ENCODE data around the gene FSD2.

The FSD2 gene

GRCh38 chr15:82805994-82806406, at the start of gene FSD2:
Gene FSD2 (minus strand): TSS chr15:82806069. CDS start chr15:82787390, 18,679 bp downstream.
- DNase-seq (ENCODE audit: low spot score), result no peak

- no peak for DNase-seq (ENCODE audit: low spot score)
Measured at GRCh38 chr15:82854554-82854953, 48.7 kb upstream of the FSD2 start.

- DNase-seq (ENCODE audit: low spot score), result no peak
Measured at GRCh38 chr15:82852941-82853561, 47.2 kb upstream of the FSD2 start.

- DNase-seq (ENCODE audit: low spot score), result no peak
Measured at GRCh38 chr15:82851981-82852511, 46.2 kb upstream of the FSD2 start.

- DNase-seq (ENCODE audit: low spot score), result no peak
Measured at GRCh38 chr15:82851306-82851850, 45.5 kb upstream of the FSD2 start.

GRCh38 chr15:82850731-82851130, 44.9 kb upstream of the FSD2 start:
- DNase-seq (ENCODE audit: low spot score), result no peak

- peak; percentile 77 for DNase-seq (ENCODE audit: low spot score)
Measured at GRCh38 chr15:82849556-82850512, 44.0 kb upstream of the FSD2 start.

GRCh38 chr15:82848241-82848993, 42.5 kb upstream of the FSD2 start:
- no peak for DNase-seq (ENCODE audit: low spot score)

- DNase-seq (ENCODE audit: low spot score), result no peak
Measured at GRCh38 chr15:82847703-82848102, 41.8 kb upstream of the FSD2 start.

- no peak for DNase-seq (ENCODE audit: low spot score)
Measured at GRCh38 chr15:82846621-82847020, 40.8 kb upstream of the FSD2 start.

GRCh38 chr15:82845686-82846085, 39.8 kb upstream of the FSD2 start:
- no peak for DNase-seq (ENCODE audit: low spot score)

GRCh38 chr15:82843566-82843965, 37.7 kb upstream of the FSD2 start:
- DNase-seq (ENCODE audit: low spot score), result no peak

- no peak for DNase-seq (ENCODE audit: low spot score)
Measured at GRCh38 chr15:82840166-82840565, 34.3 kb upstream of the FSD2 start.

- no peak for DNase-seq (ENCODE audit: low spot score)
Measured at GRCh38 chr15:82839136-82839535, 33.3 kb upstream of the FSD2 start.

- DNase-seq (ENCODE audit: low spot score), result no peak
Measured at GRCh38 chr15:82838096-82838735, 32.3 kb upstream of the FSD2 start.

GRCh38 chr15:82835391-82835917, 29.6 kb upstream of the FSD2 start:
- DNase-seq (ENCODE audit: low spot score), result no peak

- no peak for DNase-seq (ENCODE audit: low spot score)
Measured at GRCh38 chr15:82833362-82833682, 27.5 kb upstream of the FSD2 start.

GRCh38 chr15:82832601-82833361, 26.9 kb upstream of the FSD2 start:
- DNase-seq (ENCODE audit: low spot score), result no peak

- no peak for DNase-seq (ENCODE audit: low spot score)
Measured at GRCh38 chr15:82831894-82832600, 26.2 kb upstream of the FSD2 start.
